Uterus (tissue), 2 donors: ENCODE measurements around the gene AOAH.

Experiments used
- CTCF ChIP-seq, 4 experiments: fragments of 200-600 bp in 2 of 4; fragments of 450-650 bp in 2 of 4; sonication (generic) in 2 of 4; IDR thresholded peaks; one replicate each; pipeline ENCODE4 v1.5.1; 2016 to 2019; ENCODE audit warnings: antibody characterized with exemption in 4 of 4, mild to moderate bottlenecking in 2 of 4, moderate library complexity in 1 of 4
- POLR2A ChIP-seq, 2 donors: fragments of 450-650 bp; IDR thresholded peaks; one replicate each; pipeline ENCODE4 v1.6.1; 2016; ENCODE audit warnings: antibody characterized with exemption in 2 of 2, mild to moderate bottlenecking in 1 of 2, moderate library complexity in 1 of 2

DNA sequence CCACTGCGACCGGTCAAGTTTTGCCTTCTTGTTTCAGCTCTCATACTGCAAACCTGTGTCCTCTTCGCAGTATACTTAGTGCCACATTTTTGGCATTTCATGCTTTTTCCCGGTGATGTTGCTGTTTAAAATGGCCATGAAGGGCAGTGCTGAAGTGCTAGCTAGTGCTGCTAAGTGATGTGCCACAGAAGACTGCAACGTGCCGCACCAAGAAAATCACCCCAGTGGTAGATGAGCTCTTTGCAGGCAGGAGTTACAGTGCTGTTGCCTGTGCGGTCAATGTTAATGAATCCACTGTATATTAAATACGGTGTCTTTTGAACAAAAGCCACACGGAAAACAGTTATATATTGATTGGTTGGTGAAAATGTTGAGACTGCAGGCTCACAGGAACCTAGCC is 214.3 kb downstream of the AOAH start:
- TF ChIP-seq POLR2A (IDR thresholded peaks at IDR 0.05) (no peak), CTCF (IDR thresholded peaks at IDR 0.05) (no peak)
